Panc1 (cell line): Measurements from ENCODE around the gene HPS5. TPM values are rescaled to one million over a fixed set of nuclear protein-coding genes. Genes with fewer than 3 reads are reported as not detected.

Experiments used
- ATAC-seq: fragments of 200-7000 bp; cut with Tn5 transposase; 2 replicates; pipeline ENCODE4 v1.9.1; 2020; ENCODE audit warnings: mild to moderate bottlenecking, moderate library complexity
- BruUV-seq: library from RNA; stranded (reverse); fragments of 400-500 nt; replicated peaks from 2 replicates; lab custom pipeline; 2021; lab: Mats Ljungman, UMichigan
- CTCF ChIA-PET: fragments of 300-600 bp; sonication (Branson Sonifier 250); formaldehyde crosslinking; loops from one replicate; lab custom pipeline; 2022; ENCODE audit warnings: antibody characterized with exemption; lab: Charles Lee
- POLR2A ChIA-PET: fragments of 300-600 bp; sonication (Branson Sonifier 250); formaldehyde crosslinking; loops from one replicate; lab custom pipeline; 2022; ENCODE audit warnings: antibody characterized with exemption; lab: Charles Lee
- DNase-seq: peaks from one replicate; pipeline ENCODE4 v3.0.0-alpha.2; 2010; ENCODE audit warnings: low read depth, low spot score
- H3K27ac ChIP-seq: 2 replicates; pipeline ENCODE4 v1.5.1; 2011; ENCODE audit warnings: mild to moderate bottlenecking, low read length, inconsistent platforms
- H3K27me3 ChIP-seq: fragments of 200-500 bp; sonication (Bioruptor generic); 2 replicates; pipeline ENCODE4 v1.6.0; 2014; ENCODE audit warnings: low read length, inconsistent platforms; ENCODE audit not compliant: control insufficient read depth, insufficient read depth
- H3K36me3 ChIP-seq: fragments of 200-500 bp; sonication (Bioruptor generic); 2 replicates; pipeline ENCODE4 v1.5.1; 2014; ENCODE audit warnings: inconsistent platforms, mild to moderate bottlenecking, low read length, moderate library complexity; ENCODE audit not compliant: control insufficient read depth, insufficient read depth
- H3K4me1 ChIP-seq: 2 replicates; pipeline ENCODE4 v1.5.1; 2011; ENCODE audit warnings: inconsistent platforms, mild to moderate bottlenecking, low read length, moderate library complexity; ENCODE audit not compliant: control insufficient read depth, insufficient read depth
- H3K4me3 ChIP-seq, 2 experiments: 2 replicates each; pipeline ENCODE4 v1.5.1; 2011 to 2012; ENCODE audit warnings: low read depth in 2 of 2, low read length in 2 of 2, mild to moderate bottlenecking in 2 of 2, inconsistent platforms in 1 of 2, moderate library complexity in 1 of 2
- H3K9me3 ChIP-seq: fragments of 200-500 bp; sonication (Bioruptor generic); 2 replicates; pipeline ENCODE4 v1.5.1; 2014; ENCODE audit warnings: low read depth, mild to moderate bottlenecking, inconsistent platforms, low read length, moderate library complexity; ENCODE audit not compliant: control insufficient read depth, insufficient read depth
- CTCF ChIP-seq: fragments of 450-650 bp; IDR thresholded peaks from 2 replicates; pipeline ENCODE4 v1.5.1; 2017; ENCODE audit warnings: mild to moderate bottlenecking
- POLR2AphosphoS5 ChIP-seq: IDR thresholded peaks from 2 replicates; pipeline ENCODE4 v1.6.1; 2012; ENCODE audit warnings: mild to moderate bottlenecking, low read depth, low read length, moderate library complexity
- REST ChIP-seq, 2 experiments: IDR thresholded peaks; 2 replicates each; pipeline ENCODE4 v1.6.1; 2011 to 2012; ENCODE audit warnings: low read depth in 2 of 2, control low read depth in 1 of 2, low read length in 1 of 2, mild to moderate bottlenecking in 1 of 2, moderate library complexity in 1 of 2; ENCODE audit not compliant: insufficient read depth in 1 of 2
- SIN3A ChIP-seq: IDR thresholded peaks from 2 replicates; pipeline ENCODE4 v1.6.1; 2012; ENCODE audit warnings: low read depth, mild to moderate bottlenecking, low read length, moderate library complexity, borderline replicate concordance; ENCODE audit not compliant: insufficient read depth
- TCF7L2 ChIP-seq: IDR thresholded peaks from 2 replicates; pipeline ENCODE4 v1.6.1; 2011; ENCODE audit warnings: mild to moderate bottlenecking, low read depth, low read length, inconsistent platforms
- in situ Hi-C: cut with HindIII; loops from 2 replicates; pipeline ENCODE4 v1.10.0; 2016; ENCODE audit warnings: low sequenced_read_pairs, low pct_unique_long_range_greater_than_20kb
- intact Hi-C: fragments of 100-400 bp; cut with micrococcal nuclease; formaldehyde crosslinking; loops from one replicate; pipeline ENCODE4 v1.10.0; 2022; ENCODE audit not compliant: unreplicated experiment
- total RNA-seq: library from RNA; stranded (reverse); gene quantifications from one replicate; pipeline ENCODE4 v1.2.1, GENCODE V29; 2021; ENCODE audit not compliant: unreplicated experiment

HPS5 gene
- total RNA-seq, 1 experiment from 2014 or later = 27.7 TPM

GRCh38 chr11:18285841-18286240 is 36.1 kb downstream of the HPS5 start:
- CTCF ChIA-PET = no interaction called here
- Histone ChIP-seq H3K27ac (no peak overlapping the region), H3K4me1 (no peaks in the 10 kb centered on the region), H3K27me3 (no peaks in the 10 kb centered on the region), H3K9me3 (no peaks in the 10 kb centered on the region), H3K4me3 (no peak overlapping the region), H3K36me3 (peaks cover 23% of the 10 kb centered on the region)
- intact Hi-C loops (no loop called here), in situ Hi-C loops (no loop called here)
- DNase-seq (no peak), ATAC-seq (no peak)
- POLR2A ChIA-PET = no interaction called here
- TF ChIP-seq POLR2AphosphoS5 (no peak), SIN3A (no peak), REST (IDR thresholded peaks at IDR 0.05; ENCODE audit: insufficient read depth in 1 of 2, low read depth in 2 of 2, low read length in 1 of 2) (no peak), CTCF (no peak), TCF7L2 (no peak)
- BruUV-seq = no TSS peak

GRCh38 chr11:18282626-18283025 is 39.3 kb downstream of the HPS5 start:
- Histone ChIP-seq H3K4me3 (no peak overlapping the region), H3K36me3 (peaks cover 19% of the 10 kb centered on the region), H3K27ac (no peak overlapping the region), H3K4me1 (no peaks in the 10 kb centered on the region), H3K9me3 (no peaks in the 10 kb centered on the region), H3K27me3 (no peaks in the 10 kb centered on the region)
- no TSS peak for BruUV-seq
- in situ Hi-C loops = no loop called here
- ChIA-PET POLR2A (no interaction called here), CTCF (interaction anchor here (0.7 kb wide), 1 partner anchor 175 kb away, joined by 4 read pairs; no protein-coding TSS in a partner anchor)
- no peak for DNase-seq
- TF ChIP-seq POLR2AphosphoS5 (no peak), REST (IDR thresholded peaks at IDR 0.05; ENCODE audit: insufficient read depth in 1 of 2, low read depth in 2 of 2, low read length in 1 of 2) (no peak), SIN3A (no peak), CTCF (no peak), TCF7L2 (no peak)
- ATAC-seq = no peak
- intact Hi-C loops = no loop called here
